GM19467 (cell line): ENCODE measurements around the gene TBC1D22A.

Experiments
- ATAC-seq: cut with Tn5 transposase; IDR thresholded peaks from one replicate; pipeline ENCODE4 v1.9.1; 2021; ENCODE audit warnings: mild to moderate bottlenecking, moderate library complexity; ENCODE audit not compliant: unreplicated experiment

The TBC1D22A gene

DNA sequence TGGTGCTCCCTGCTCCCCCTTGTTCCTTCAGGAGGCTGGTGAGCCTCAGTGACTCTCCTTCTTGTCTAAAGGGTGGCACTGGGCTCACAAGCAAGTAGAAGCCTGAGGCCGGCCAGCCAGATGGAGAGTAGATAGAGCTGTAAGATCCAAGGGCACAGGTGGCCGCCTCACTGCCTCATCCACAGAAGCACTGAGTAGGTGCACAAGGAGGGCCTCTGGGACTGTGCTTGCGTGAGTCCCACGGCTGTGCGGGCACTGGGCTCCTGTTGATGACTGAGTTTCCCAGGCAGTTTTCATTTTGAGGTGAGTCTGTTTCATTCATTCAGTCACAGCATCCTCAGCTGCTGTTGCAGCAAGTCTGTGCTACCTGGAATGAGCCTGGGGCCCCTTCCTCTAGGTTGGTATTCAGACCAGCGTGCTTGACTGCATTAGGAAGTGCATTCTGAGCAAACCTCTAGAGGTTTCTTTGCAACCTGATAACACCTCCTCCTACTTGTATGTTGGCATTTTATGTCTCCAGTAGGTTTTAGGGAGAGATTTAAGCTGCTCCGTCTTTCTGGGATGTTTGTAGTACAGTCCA, 184.0 kb downstream of the TBC1D22A start:
- no peak for ATAC-seq

DNA sequence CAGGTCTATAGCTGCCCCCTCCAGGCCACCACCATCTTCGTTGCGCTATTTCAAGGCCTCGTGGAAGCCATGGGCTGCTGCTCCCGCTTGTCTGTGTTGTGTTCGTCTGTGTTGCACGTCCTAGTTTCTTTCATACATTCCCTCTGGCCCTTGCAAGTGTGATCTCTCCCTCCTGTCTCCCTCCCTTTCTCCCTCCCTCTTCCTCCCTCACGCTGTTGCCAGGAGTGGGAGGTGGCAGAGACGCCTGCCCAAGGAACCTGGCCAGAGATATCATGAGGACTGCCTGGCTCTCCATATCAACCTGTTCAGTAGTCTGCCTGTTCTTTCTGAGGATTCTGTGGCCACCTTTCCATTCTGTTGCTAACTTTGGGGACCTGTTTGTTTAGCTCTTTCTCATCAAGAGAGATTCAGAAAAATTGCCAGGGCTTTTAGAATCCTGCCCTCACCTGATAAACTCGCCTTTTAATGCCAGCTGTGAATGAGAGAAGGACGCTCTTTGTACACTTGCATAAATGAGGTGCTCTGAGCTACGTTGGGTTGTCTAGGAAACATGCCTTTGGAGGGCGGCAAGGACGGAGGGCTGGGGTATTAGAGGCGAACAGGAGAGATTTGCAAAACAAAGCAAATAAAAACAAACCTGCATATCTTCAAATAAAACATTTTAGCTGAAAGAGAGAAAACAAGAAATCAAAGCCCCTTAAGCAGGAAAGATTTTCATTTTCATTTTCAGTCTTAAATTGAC, 185.2 kb downstream of the TBC1D22A start:
- ATAC-seq: no peak

DNA sequence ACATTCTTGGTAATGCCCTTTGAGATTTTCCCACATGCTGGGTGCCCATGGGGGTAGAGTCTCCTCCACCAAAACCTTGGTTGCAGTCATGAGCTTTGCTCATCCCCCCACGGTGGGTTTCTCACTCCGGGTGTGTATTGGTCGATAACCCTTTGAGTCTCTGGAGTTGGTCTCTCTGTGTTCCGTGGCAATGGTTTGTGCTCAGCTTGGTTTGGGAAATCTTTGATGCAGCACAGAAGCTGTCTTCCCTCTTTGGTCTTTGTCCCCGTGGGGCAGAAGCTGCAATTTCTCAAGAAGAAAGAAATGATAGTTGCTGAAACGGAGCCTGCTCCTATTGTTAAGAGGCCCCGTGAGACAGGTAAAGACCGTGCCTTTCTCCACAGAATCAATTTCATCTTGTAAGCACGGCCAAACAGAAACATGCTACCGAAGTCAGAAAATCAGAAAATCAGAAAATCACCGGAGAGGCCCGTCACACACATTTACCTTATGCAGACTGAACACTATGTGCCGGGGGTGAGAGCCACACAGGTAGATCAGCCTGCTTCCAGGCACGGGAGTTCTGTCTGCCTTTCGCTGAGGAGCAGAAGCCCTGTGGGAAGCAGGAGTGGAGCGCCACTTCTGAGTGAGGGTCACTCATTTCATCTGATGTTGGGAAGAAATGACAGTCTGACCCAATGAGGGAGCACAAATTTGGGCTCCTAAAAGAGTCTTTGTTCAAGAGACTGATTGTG, 186.1 kb downstream of the TBC1D22A start:
- ATAC-seq: no peak

DNA sequence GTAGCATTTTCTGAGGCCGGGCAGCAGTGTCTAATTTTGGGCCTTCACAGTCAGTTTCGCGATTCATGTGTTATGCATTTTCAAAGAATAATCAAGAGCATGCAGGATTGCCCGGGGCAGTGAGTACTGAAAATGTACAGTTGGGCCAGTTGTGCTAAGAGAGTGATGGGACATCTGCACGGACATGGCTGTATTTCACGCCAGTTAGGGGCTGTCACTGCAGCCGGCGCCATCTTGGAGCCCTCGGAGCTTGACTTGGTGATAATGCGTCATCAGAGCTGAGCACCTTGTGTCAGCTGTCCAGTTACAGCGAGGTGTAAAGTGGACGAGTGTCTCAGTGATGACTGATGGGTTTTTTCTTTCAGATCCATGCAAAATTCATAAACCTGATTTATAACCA, 188.9 kb downstream of the TBC1D22A start:
- ATAC-seq: no peak

DNA sequence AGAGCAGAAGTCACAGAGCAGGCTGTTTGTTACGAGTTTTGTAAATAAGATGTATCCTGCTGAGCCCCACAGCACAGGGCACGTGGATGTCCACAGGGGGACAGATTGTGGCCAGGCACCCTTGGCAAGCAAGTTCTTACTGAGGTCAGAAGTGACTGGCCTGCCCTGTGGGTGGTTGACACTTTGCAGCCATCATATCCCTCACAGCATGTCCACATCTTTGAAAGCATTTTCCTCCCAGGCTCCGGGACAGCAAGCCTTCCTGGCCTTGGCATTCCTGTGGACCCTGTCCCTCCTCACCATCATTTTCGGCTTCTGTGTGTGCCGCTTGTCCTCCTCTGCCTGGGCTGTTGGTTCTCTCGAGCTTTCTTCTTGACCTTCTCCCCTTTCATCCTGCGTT, 189.5 kb downstream of the TBC1D22A start:
- no peak for ATAC-seq

DNA sequence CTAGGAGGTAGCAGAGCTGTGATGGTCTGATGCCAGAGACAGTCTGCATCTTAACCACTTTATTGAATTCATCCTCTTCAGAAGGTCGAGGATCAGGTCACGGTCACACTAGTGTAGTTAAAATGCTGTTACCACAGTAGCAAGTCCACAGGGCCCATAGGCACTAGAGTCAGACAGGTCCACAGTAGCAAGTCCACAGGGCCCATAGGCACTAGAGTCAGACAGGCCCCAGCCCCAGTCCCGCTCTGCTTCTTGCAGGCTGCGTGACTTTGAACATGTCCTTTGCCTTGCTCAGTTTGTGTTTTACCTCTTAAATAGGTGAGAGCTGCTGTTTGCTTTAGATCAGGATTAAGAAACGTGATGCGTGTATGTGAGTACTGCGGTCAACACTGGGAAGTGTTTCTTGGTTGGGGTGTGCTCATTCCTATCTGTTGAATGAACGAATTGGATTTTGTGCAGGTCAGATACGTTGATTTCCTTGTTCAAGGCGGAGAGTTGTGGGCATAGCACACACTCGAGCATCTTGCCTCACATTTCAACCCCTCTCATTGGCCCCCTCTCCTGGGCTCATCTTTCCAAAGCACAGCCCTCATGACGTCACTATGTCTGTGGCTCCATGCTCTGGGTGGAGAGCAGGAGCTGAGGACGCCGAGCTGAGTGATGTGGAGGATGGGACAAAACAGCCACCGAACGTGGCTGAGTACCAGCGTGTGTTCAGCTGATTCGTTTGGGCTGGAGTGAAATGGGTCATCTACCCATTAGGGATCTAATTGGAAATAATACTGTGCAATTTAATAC, 191.7 kb downstream of the TBC1D22A start:
- ATAC-seq: no peak

DNA sequence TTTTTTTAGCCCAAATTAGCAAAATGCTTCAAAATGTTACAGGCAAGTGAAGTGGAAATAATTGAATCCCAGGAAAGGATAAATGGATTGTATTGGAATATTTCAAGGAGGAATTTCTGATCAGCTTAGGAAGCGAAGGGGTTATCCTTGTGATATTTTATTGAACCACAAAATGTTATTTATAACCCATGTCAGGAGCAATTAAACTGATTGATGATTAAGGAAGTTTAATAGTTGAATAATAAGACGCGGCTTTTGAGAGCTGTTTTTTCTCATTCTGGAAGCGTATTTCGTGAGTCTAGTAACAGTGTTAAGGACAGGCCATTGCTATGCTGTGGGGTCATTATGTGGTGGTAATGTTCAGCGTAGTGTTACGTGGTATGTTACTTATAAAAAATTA, 192.3 kb downstream of the TBC1D22A start:
- no peak for ATAC-seq

DNA sequence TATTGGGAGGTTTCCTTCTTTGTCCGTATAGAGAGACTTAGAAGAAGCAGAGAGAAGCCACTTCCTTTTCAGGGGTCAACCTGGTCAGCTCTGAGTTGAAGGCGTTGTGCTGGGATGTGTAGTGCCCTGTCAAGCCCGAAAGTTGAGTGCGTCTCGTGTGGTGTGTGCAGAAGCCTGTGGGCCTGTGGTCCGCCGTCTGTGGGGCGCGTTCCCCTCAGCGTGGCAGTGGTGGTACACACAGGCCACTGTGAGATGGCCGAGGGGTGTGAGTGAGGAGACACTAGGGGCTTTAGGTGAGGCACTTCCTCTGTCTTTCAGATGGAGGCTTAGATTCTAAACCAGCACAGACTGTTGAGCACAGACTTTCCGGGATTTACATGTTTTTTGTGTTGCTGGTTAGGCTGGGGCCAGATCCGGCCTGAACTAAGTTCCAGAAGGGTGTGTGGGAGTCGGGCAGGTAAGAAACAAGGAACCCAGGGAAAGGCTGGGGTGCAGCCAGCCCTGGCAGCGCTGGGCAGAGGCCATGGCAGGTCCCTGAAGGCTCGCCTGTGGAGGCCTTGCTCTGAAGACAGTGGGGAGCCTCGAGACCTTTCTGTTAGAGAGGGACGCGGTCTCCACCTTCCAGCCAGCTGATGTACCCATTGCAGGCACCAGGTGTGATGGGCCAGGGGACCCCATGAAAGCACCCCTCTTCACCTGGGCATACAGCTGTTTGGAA, 194.2 kb downstream of the TBC1D22A start:
- ATAC-seq: no peak

DNA sequence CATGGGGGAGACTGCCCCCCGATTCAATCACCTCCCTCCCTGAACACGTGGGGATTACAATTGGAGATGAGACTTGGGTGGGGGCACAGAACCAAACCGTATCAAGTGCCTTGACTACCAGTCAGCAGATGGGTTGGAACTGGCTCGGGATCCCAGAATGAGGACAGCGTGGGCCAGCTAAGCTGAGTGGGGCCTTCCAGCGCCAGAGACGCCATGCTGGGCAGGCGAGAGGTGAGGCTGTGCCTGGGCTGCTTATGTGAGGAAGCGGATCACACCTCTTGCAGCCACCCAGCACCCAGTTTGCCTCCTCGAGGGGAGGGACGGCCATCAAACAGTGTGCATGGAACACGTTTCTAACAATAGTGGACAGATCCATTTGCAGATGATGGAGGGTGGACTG, 195.1 kb downstream of the TBC1D22A start:
- ATAC-seq: no peak

DNA sequence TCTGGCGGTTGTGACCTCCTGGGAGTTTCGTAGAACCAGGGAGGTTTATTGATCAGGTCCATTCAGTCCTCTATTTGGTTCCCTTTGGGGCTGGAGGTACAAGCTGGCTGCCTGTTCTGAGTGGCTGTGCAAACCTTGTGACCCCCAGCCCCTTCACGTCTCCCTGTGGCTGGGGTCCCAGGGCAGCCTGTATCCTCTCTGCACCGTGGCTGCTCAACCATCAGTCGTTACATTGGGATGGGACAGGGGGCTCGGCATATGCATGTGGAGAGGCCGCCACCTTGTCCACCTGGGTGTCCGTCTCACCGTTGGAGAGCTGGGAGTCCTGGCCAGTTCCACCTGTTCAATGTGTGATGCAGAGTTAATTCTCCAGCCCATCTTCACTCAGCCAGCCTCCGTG, 195.7 kb downstream of the TBC1D22A start:
- ATAC-seq: no peak

DNA sequence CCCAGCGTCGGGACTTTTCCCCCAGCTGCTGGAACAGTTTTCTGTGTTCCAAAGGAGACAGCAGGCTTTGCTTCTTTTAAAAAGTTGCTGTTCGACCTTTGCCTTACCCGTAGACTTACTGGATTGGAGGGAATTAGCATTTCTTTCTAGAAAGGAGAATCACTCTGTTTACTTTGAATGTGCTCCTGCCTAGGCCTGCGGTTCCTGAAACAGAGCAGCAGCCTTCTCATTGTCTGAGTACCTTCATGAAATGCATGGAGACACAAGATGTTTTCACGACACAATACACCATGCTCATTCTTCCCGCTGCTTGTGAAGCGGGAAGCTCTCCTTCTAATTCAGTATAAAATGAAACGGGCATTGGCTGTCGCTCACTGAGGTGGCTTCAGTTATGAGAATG, 196.2 kb downstream of the TBC1D22A start:
- ATAC-seq: no peak

DNA sequence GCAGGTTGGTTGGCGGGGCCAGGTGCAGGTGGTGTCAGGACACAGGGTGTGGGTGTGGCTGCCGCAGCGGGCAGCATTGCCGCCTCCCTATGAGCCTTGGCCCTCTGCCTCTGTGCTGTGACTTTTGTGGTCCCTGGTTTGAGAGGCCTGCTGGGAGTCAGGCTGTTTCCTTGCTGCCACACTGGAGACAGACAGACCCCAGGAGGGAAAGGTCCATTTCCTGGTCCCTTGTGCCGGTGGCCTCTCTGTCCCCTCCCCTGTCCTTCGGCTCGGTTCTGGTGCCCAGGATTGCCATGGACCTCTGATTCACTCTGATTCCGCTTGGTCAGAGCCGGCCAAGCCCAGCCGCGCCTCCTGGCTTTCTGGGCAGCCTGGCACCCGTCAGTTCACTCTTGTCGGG, 196.9 kb downstream of the TBC1D22A start:
- ATAC-seq: no peak

DNA sequence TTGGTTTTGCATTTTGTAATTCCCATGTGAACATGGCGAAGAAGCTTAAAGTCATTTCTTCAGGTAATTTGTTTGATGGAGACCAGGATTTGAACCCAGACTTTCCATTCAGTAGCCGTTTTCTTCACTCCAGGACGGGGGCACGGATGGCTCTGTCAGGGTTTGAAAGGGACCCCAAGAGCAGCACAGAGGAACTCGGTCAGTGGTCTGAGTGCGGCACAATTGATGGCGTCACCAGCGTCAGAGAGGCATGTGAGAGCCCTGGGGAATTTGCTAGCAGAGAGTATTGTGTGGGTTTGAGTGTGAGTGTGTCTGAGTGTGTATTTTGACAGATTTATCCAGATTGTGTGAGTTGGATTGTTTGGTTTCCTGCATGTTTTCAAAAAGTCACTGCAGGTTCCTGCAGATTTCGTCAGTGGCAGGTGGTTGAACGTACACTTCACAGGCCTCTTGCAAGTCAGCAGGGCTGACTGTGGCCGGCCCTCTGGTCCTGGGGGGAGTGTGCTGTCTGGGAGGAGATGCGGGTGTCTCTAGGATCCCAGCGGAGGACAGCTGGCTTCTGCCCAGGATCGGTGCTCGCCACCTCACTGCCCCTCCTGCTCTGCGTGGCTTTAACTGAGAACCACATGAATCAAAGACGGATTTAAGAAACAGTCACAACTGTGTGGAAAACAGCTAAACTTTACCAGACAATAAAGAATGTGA, 199.3 kb downstream of the TBC1D22A start:
- ATAC-seq: no peak

DNA sequence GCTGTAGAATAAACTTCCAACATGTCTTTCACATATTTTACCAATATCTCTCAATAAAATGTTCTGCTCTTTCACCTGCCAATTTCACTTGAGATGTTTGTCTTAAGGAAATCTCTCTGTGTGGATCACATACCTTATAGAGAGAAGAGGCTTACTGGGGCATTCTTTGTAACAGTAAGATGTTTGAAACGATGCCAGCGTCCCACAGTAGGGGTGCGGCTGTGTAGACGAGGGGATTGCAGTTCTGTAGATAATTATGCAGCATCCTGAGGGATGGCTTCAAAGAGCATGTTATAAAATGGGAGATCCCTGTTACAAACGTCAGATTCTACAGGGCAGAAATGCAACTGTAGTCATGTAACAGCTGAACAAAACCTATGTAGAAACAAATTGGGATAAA, 200.0 kb downstream of the TBC1D22A start:
- ATAC-seq: no peak

DNA sequence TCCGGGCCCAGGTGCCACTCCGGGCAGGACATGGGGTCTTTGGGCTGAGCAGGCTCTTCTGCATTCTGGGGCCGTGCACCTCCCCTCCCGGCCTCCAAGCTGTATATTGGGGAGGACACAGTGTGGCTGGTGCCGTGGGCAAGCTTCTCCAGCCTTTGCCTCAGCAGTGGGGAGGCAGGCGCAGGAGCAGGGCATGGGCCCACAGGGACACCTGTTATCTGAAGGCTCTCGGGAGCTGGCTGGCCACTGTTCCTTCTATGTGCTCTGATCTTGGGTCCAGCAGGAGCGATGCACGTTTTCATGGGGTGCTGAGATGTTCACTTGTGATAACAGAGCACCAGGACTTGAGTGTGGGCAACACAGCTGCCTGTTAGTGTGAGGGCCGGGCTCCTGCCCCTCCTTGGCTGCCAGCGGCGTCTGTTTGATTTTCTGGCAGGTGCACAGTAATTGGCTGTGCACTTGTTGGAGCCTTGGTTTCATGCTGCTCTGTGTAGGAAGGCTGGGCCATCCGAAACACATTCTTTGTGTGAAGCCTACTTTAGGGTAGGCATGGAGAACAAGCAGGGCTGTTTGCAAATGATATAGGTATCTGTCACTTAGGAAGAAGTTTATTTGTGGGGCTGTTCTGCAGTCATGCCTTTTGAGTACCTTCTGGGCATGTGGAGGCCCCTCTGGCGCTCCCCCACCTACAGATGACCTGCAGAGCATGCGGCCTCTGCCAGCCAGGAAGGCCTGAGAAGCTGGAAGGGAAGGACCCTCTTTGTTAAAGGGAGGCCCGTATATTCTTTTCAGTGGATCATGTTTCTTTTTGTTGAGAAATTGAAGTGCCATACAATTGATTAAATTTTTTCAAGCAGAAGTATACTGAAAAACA, 201.5 kb downstream of the TBC1D22A start:
- no peak for ATAC-seq

DNA sequence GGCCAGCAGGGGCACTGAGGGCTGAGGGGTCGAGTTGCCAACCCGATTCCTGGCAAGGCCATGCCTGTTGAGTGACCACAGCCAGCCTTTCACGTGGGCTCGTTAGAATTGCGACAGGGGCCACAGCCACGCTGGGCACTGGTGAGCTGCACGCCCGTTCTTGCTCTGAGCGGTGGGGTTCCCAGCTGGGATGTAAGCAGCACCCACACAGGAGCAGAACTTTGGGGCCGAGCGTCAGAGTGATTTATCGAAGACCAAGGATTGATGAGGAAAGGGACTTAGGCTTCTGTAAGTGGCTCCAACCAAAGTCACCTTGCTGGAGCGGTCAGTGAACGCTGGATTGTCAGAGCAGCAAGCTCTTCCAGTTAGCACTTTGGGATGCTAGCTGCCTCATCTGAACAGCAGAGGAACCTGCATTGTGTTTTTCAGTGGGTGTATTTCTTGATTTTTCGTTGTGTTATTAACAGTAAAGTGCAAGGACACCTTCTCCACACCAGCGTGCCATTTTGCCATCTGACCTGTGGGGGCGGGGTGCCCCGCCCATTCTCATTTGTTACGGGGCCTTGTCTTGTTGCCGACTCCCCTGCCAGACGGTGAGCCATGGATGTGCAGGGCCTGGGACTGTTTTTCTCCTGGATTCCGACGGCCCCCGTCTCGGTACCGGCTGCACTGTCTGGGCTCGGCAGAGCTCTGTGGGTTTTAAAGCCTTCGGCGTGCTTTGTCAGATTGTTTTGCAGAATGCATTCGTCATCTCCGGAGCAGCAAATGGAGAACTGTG, 202.5 kb downstream of the TBC1D22A start:
- ATAC-seq: no peak

DNA sequence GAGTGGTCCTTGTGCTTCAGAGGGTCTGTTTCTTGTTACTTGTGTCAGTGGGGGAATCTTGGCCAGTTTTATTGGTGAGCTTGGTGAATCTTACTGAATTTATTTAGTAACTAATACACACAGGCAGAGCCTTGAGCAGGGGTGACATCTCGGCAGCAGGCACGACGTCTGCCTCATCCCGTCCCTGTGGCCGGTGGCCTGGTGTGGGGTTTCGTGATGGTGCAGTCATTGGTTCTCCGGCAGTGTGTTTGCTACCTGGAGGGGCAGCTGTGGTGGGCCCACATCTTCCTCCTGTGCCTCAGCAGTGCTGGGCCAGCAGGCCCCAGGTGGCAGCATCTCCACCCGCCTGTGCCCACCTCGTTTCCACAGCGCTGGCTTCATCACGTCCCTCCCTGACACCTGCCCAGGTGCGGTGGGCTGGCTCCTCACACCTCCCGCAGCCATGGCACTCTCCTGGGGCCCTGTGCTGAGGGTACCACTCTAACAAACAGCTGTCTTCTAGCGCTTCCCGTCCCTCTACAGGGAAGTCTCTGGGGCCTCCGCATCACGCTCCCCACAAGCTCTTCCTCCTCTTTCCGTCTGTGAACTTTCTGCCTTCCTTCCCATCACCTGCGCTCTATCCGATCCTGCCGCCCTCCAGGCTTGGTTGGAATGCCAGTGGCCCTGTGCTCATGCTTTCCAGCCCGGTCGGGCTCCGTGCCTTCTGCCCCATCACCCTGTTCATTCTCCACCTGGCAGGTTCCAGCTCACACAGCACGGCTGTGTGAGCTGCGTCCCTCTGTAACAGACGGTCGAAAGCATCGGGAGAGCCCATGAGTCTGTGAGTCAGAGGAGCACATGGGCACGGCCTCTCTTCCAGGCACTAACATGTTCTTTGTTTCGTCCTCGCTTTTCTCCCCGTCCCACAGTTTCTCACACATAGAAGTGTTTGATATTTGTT, 203.4 kb downstream of the TBC1D22A start:
- no peak for ATAC-seq
